Stimulated activated CD4-positive, alpha-beta T cell treated with anti-CD3 and anti-CD28 coated beads, Interleukin-4, amount 100 ng/mL, for 48 hours (primary cell): ENCODE measurements around the gene TBL3.

ENCODE experiments used
- DNase-seq, 2 donors: peaks; one replicate each; pipeline ENCODE4 v3.0.0-alpha.2; 2020; ENCODE audit warnings: low read depth in 2 of 2

TBL3 gene

GRCh38 chr16:2016407-2016922, 44.6 kb downstream of the TBL3 start:
- no peak for DNase-seq

GRCh38 chr16:2019518-2019920, 47.7 kb downstream of the TBL3 start, which contains the start of gene NPW:
Gene NPW (plus strand): TSS chr16:2019785.
- no peak for DNase-seq

- no peak for DNase-seq
Observed at GRCh38 chr16:2019921-2020831, 48.3 kb downstream of the TBL3 start.

GRCh38 chr16:2022723-2023091, 50.9 kb downstream of the TBL3 start:
- peak; percentile 25 to 38 for DNase-seq

- peak; percentile 90 to 97 for DNase-seq
Observed at GRCh38 chr16:2023092-2024031, 51.5 kb downstream of the TBL3 start.

GRCh38 chr16:2024032-2024420, 52.2 kb downstream of the TBL3 start:
- no peak for DNase-seq

- no peak for DNase-seq
Observed at GRCh38 chr16:2025251-2025650, 53.4 kb downstream of the TBL3 start.

- no peak for DNase-seq
Observed at GRCh38 chr16:2025878-2026460, 54.1 kb downstream of the TBL3 start.

- DNase-seq: no peak
Observed at GRCh38 chr16:2026461-2027023, 54.7 kb downstream of the TBL3 start, which contains the start of gene NHERF2. Gene NHERF2 (plus strand): TSS chr16:2026902. CDS start chr16:2027006, 104 bp downstream.

- DNase-seq: no peak
Observed at GRCh38 chr16:2027024-2028010, 55.5 kb downstream of the TBL3 start.

GRCh38 chr16:2028146-2028545, 56.3 kb downstream of the TBL3 start:
- no peak for DNase-seq

- DNase-seq: no peak
Observed at GRCh38 chr16:2028620-2029220, 56.9 kb downstream of the TBL3 start.

GRCh38 chr16:2029350-2029749, 57.5 kb downstream of the TBL3 start:
- no peak for DNase-seq

GRCh38 chr16:2030036-2030435, 58.2 kb downstream of the TBL3 start:
- no peak for DNase-seq

- DNase-seq: no peak
Observed at GRCh38 chr16:2031081-2031577, 59.3 kb downstream of the TBL3 start.
